Right lobe of liver (tissue), 6 donors: ENCODE measurements around the gene MRPS18A. TPM values are rescaled to one million over a fixed set of nuclear protein-coding genes. Genes with fewer than 3 reads are reported as not detected.

Source experiments
- ATAC-seq, 4 donors: fragments of 200-7000 bp; cut with Tn5 transposase; one replicate each; pipeline ENCODE4 v1.9.1; 2020; ENCODE audit warnings: mild to moderate bottlenecking in 4 of 4, moderate library complexity in 4 of 4
- DNase-seq, 3 donors: peaks; one replicate each; pipeline ENCODE4 v3.0.0-alpha.2; 2020
- H3K27ac ChIP-seq, 3 donors: fragments of 200-600 bp; one replicate each; pipeline ENCODE4 v1.8.0; 2022
- H3K27me3 ChIP-seq, 2 donors: fragments of 200-600 bp; one replicate each; pipeline ENCODE4 v1.8.0; 2022
- H3K36me3 ChIP-seq, 4 donors: fragments of 200-600 bp; sonication (generic) in 1 of 4; one replicate each; pipeline versions ENCODE4 v1.5.1 to v1.8.0; 2017 to 2022; ENCODE audit warnings: control low read depth in 1 of 4
- H3K4me1 ChIP-seq, 4 donors: fragments of 200-600 bp; sonication (generic) in 1 of 4; one replicate each; pipeline versions ENCODE4 v1.5.1 to v1.8.0; 2017 to 2022; ENCODE audit warnings: control low read depth in 1 of 4
- H3K4me3 ChIP-seq, 3 donors: fragments of 200-600 bp; one replicate each; pipeline ENCODE4 v1.8.0; 2022
- H3K9me3 ChIP-seq, 4 donors: fragments of 200-600 bp; sonication (generic) in 1 of 4; one replicate each; pipeline versions ENCODE4 v1.5.1 to v1.8.0; 2017 to 2022; ENCODE audit warnings: control low read depth in 1 of 4
- POLR2A ChIP-seq: fragments of 450-650 bp; IDR thresholded peaks from one replicate; pipeline ENCODE4 v1.6.1; 2017; ENCODE audit warnings: antibody characterized with exemption, mild to moderate bottlenecking
- WGBS: methylation state at CpG from one replicate; pipeline ENCODE4 v1.1.6; 2018; ENCODE audit warnings: low coverage, low lambda C conversion rate; ENCODE audit not compliant: insufficient coverage; ENCODE audit errors: missing lambda C conversion rate; 5-methylcytosine and 5-hydroxymethylcytosine counted together
- intact Hi-C, 2 donors: fragments of 100-400 bp; cut with DNase I; formaldehyde crosslinking; loops; one replicate each; pipeline versions ENCODE4 v1.11.2 to v1.14.1; 2022
- total RNA-seq, 6 experiments: library from RNA; depleted of rRNA in 2 of 6; stranded (reverse); fragments of >200 nt in 2 of 6; fragmentation: NEBNext Ultra II Directional in 3 of 6; extraction: Animal tissue kit (Norgen Biotek cat#: 25700) in 3 of 6; gene quantifications; one replicate each; pipeline versions ENCODE4 v1.1.0 to v1.2.4, GENCODE V29; 2016 to 2023
- TF ChIP-seq, protein P1 (sequence below), 4 donors: fragments of 200-600 bp in 3 of 4; fragments of 450-650 bp in 1 of 4; IDR thresholded peaks; one replicate each; pipeline versions ENCODE4 v1.5.1 to v1.8.0; 2016 to 2022; ENCODE audit warnings: antibody characterized with exemption in 4 of 4, mild to moderate bottlenecking in 2 of 4
- donor health status: DM: no; HTN: yes; CAD: no.
- donor health status: DM: no; HTN: no; CAD: no.
- donor health status: DM: no; HTN: no; CAD: no.
- donor health status: DM: no; HTN: yes; CAD: no.
- donor health status: DM: no; HTN: yes; CAD: no.

Gene MRPS18A
- total RNA-seq, 6 experiments from 2014 or later: 23.5 to 45.4 (median 25.6) TPM

DNA sequence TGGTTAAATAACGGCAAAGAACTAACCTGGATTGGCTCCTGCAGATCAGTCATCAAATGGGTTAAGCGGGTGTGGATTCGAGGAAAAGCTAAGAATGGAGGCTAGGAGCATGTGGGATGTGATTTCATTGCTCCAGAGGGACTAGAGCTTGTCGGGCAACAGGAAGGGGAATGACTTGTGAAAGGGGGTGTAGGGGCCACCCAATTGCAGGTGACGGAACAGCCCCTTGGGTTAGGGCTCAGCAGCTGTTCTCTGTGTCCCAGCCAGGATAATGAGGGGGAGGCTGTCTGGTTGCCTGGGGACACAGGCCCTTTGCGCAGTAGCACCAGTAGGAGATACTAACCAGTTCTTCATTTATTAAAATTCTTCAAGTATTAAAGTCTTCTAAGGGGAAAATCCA lies 25.0 kb upstream of the MRPS18A start:
- H3K4me3 ChIP-seq: no peak overlapping the region
- TF ChIP-seq, protein P1, sequence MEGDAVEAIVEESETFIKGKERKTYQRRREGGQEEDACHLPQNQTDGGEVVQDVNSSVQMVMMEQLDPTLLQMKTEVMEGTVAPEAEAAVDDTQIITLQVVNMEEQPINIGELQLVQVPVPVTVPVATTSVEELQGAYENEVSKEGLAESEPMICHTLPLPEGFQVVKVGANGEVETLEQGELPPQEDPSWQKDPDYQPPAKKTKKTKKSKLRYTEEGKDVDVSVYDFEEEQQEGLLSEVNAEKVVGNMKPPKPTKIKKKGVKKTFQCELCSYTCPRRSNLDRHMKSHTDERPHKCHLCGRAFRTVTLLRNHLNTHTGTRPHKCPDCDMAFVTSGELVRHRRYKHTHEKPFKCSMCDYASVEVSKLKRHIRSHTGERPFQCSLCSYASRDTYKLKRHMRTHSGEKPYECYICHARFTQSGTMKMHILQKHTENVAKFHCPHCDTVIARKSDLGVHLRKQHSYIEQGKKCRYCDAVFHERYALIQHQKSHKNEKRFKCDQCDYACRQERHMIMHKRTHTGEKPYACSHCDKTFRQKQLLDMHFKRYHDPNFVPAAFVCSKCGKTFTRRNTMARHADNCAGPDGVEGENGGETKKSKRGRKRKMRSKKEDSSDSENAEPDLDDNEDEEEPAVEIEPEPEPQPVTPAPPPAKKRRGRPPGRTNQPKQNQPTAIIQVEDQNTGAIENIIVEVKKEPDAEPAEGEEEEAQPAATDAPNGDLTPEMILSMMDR (IDR thresholded peaks at IDR 0.05): no peak
- no peak for TF ChIP-seq POLR2A
- H3K4me1 ChIP-seq: no peaks in the 10 kb centered on the region
- 69% methylated on average over 5 of the region's 6 CpGs for WGBS
- H3K27ac ChIP-seq: no peak overlapping the region
- DNase-seq (no peak), ATAC-seq (no peak)
- intact Hi-C loops: loop anchor here in 1 of 2 donors (10.0 kb wide), 1 partner anchor 52 kb away; no protein-coding TSS in a partner anchor
- H3K27me3 ChIP-seq: no peaks in the 10 kb centered on the region
- no peaks in the 10 kb centered on the region for H3K36me3 ChIP-seq
- H3K9me3 ChIP-seq: no peaks in the 10 kb centered on the region

DNA sequence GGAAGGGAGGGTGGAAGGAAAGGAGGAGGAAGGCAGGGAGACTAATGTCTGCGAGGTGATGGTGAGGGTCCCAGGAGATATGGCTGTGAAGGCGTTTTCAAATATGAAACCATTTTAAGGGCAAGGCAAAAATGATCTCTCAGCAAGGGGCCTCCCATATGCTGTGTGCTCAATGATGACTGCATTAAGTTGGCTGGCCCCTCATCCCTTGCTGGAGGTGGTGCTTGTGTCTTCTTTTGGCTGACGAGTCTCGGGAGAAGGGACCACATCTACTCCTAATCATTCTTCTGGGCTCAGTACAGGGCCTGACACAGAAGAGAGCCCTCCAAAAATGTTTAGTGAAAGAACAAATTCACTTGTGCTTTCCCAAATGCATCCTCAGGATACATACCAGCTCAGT lies 23.0 kb upstream of the MRPS18A start:
- ATAC-seq (no peak), DNase-seq (no peak)
- no peaks in the 10 kb centered on the region for H3K36me3 ChIP-seq
- H3K4me1 ChIP-seq: no peaks in the 10 kb centered on the region
- intact Hi-C loops: loop anchor here in 1 of 2 donors (10.0 kb wide), 1 partner anchor 54 kb away; no protein-coding TSS in a partner anchor
- no peak overlapping the region for H3K4me3 ChIP-seq
- no peaks in the 10 kb centered on the region for H3K27me3 ChIP-seq
- TF ChIP-seq POLR2A: no peak
- TF ChIP-seq, protein P1 (IDR thresholded peaks at IDR 0.05): no peak
- 62% methylated on average over 4 of the region's 4 CpGs for WGBS
- no peak overlapping the region for H3K27ac ChIP-seq
- no peaks in the 10 kb centered on the region for H3K9me3 ChIP-seq

DNA sequence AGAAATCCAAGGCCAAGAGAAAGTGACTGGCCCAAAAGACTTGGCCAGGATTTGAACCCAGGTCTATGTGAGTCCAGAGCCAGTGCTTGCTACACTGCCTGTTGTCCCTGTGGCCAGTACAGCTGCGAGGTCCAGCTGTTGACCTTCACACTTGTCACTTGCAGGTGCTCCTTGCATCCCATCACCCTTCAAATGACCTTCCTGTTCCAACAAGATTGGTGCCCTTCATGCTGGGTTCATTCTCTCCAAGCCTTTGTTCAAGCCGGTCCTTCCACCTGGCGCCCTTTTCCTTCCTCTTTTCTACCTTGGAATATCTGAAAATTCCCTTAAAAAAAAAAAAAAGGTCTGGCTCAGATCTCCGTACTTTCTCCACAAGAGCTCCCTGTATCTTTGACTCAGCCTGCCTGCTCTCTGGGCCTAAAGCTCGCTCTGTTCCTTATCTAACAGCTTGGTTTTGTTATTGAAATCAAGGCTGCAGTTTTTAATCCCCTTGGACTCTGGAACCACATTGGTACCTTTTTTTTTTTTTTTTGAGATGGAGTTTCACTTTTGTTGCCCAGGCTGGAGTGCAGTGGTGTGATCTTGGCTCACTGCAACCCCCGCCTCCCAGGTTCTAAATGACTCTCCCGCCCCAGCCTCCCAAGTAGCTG lies 22.2 kb upstream of the MRPS18A start:
- TF ChIP-seq POLR2A: no peak
- TF ChIP-seq, protein P1 (IDR thresholded peaks at IDR 0.05): no peak
- no peak for DNase-seq
- intact Hi-C loops: loop anchor here in 1 of 2 donors (10.0 kb wide), 1 partner anchor 55 kb away; no protein-coding TSS in a partner anchor
- ATAC-seq: no peak
- H3K9me3 ChIP-seq: no peaks in the 10 kb centered on the region
- H3K27me3 ChIP-seq: no peaks in the 10 kb centered on the region
- no peaks in the 10 kb centered on the region for H3K4me1 ChIP-seq
- H3K36me3 ChIP-seq: no peaks in the 10 kb centered on the region
- H3K4me3 ChIP-seq: no peak overlapping the region
- WGBS: 67% methylated on average over 5 of the region's 7 CpGs
- no peak overlapping the region for H3K27ac ChIP-seq

DNA sequence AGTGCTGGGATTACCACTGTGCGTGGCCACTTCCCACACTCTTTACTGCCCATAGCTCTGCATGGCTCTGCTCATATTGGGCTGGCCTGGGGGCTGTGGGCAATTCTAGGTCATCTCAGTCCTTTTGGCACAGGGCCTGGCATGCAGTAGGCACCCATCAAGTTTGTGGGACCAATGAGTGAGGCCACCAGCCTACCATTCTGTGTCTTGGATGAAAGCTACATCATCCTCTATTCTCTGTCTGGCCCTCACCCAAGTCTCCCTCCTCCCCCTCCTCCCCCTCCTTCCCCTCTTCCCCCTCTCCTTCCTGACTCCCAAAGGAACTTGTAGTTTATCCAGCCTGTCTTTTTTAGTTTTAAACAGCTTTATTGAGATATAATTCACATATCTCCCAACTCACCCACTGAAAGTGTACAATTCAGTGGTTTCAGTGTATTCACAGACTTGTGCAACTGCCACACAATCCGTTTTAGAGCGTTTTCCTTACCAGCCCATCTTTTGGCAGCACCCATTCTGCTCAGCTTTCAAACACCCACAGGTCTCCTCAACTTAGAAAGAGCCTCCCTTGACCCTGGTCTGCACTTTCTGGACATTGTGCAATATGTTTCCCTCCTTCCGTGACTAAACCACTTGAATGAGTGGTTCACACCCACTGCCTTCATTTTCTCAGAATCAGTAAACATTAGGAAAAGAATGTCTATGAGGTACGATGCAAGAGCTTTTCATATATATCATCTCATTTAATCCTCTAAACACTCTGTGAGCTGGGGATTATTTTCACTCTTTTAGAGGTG lies 21.5 kb upstream of the MRPS18A start:
- Histone ChIP-seq H3K36me3 (no peaks in the 10 kb centered on the region), H3K9me3 (no peaks in the 10 kb centered on the region), H3K4me3 (no peak overlapping the region), H3K27ac (no peak overlapping the region), H3K27me3 (no peaks in the 10 kb centered on the region), H3K4me1 (no peaks in the 10 kb centered on the region)
- TF ChIP-seq, protein P1 (IDR thresholded peaks at IDR 0.05): no peak
- no peak for TF ChIP-seq POLR2A
- DNase-seq: no peak
- peak in 1 of 4 donors; percentile 36 for ATAC-seq
- intact Hi-C loops: no loop called here
- 40% methylated on average over 5 of the region's 5 CpGs for WGBS
